Parathyroid adenoma (tissue), 2 donors: ENCODE data around the gene PLEKHA8.

ENCODE experiments used
- H2AFZ ChIP-seq: fragments of 300-600 bp; sonication (generic); one replicate; pipeline ENCODE4 v1.7.0; 2017; ENCODE audit warnings: antibody characterized with exemption, mild to moderate bottlenecking
- H3K27ac ChIP-seq: fragments of 300-600 bp; sonication (generic); one replicate; pipeline ENCODE4 v1.7.0; 2017
- H3K27me3 ChIP-seq: fragments of 300-600 bp; sonication (generic); one replicate; pipeline ENCODE4 v1.7.0; 2017; ENCODE audit warnings: low read length; ENCODE audit not compliant: control insufficient read depth, insufficient read depth
- H3K36me3 ChIP-seq: fragments of 300-600 bp; sonication (generic); one replicate; pipeline ENCODE4 v1.7.0; 2017; ENCODE audit warnings: low read length; ENCODE audit not compliant: control insufficient read depth, insufficient read depth
- H3K4me1 ChIP-seq: fragments of 300-600 bp; sonication (generic); one replicate; pipeline ENCODE4 v1.7.0; 2017; ENCODE audit warnings: control low read depth
- H3K4me2 ChIP-seq: fragments of 300-600 bp; sonication (generic); one replicate; pipeline ENCODE4 v1.7.0; 2017; ENCODE audit warnings: low read length
- H3K4me3 ChIP-seq: fragments of 300-600 bp; sonication (generic); one replicate; pipeline ENCODE4 v1.7.0; 2017; ENCODE audit warnings: low read depth, low read length
- H3K79me2 ChIP-seq: fragments of 300-600 bp; sonication (generic); one replicate; pipeline ENCODE4 v1.7.0; 2017; ENCODE audit warnings: control low read depth
- H3K9ac ChIP-seq: fragments of 300-600 bp; sonication (generic); one replicate; pipeline ENCODE4 v1.7.0; 2017; ENCODE audit warnings: mild to moderate bottlenecking
- H3K9me3 ChIP-seq: fragments of 300-600 bp; sonication (generic); one replicate; pipeline ENCODE4 v1.7.0; 2017; ENCODE audit warnings: low read length; ENCODE audit not compliant: control insufficient read depth
- CTCF ChIP-seq: fragments of 300-600 bp; sonication (generic); IDR thresholded peaks from one replicate; pipeline ENCODE4 v1.7.0; 2017; ENCODE audit warnings: antibody characterized with exemption, mild to moderate bottlenecking
- donor health status: primary hyperparathyroidism.

PLEKHA8 gene

DNA sequence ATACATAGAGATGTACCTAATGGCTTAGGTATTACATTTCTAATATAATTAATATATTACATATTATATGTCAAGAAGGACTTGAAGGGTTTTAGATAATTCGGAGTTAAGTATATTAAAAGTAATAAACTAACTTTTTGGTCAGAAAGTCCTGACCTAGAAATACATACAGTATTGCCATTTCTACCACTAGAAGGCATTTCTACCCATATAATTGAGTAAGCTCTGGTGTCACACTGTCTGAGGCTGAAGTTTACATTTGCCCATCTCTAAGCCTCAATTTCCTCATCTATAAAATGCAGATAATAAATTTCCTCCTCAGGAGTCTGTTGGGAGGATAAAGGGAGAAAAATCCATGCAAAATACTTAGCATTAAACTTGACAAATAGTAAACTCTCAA lies 8.8 kb upstream of the PLEKHA8 start:
- Histone ChIP-seq H2AFZ (no peak overlapping the region), H3K9me3 (no peaks in the 10 kb centered on the region), H3K4me2 (no peak overlapping the region), H3K4me1 (no peaks in the 10 kb centered on the region), H3K79me2 (no peaks in the 10 kb centered on the region), H3K27me3 (no peaks in the 10 kb centered on the region), H3K4me3 (no peak overlapping the region), H3K36me3 (no peaks in the 10 kb centered on the region), H3K27ac (no peak overlapping the region), H3K9ac (no peak overlapping the region)
- no peak for TF ChIP-seq CTCF

GRCh38 chr7:30019960-30020359 lies 8.3 kb upstream of the PLEKHA8 start:
- no peak for TF ChIP-seq CTCF
- no peaks in the 10 kb centered on the region for H3K36me3 ChIP-seq
- no peak overlapping the region for H3K9ac ChIP-seq
- no peak overlapping the region for H3K4me2 ChIP-seq
- H3K27me3 ChIP-seq: no peaks in the 10 kb centered on the region
- H3K79me2 ChIP-seq: no peaks in the 10 kb centered on the region
- H3K4me1 ChIP-seq: no peaks in the 10 kb centered on the region
- no peak overlapping the region for H3K27ac ChIP-seq
- H3K9me3 ChIP-seq: no peaks in the 10 kb centered on the region
- no peak overlapping the region for H3K4me3 ChIP-seq
- no peak overlapping the region for H2AFZ ChIP-seq

- Histone ChIP-seq H3K9ac (no peak overlapping the region), H3K4me2 (no peak overlapping the region), H3K27ac (no peak overlapping the region), H3K36me3 (no peaks in the 10 kb centered on the region), H3K4me3 (no peak overlapping the region), H2AFZ (no peak overlapping the region), H3K9me3 (no peaks in the 10 kb centered on the region), H3K4me1 (peaks cover 4% of the 10 kb centered on the region), H3K27me3 (no peaks in the 10 kb centered on the region), H3K79me2 (peaks cover 5% of the 10 kb centered on the region)
- no peak for TF ChIP-seq CTCF
Measured at GRCh38 chr7:30020535-30020934, 7.7 kb upstream of the PLEKHA8 start.

GRCh38 chr7:30022991-30023390 lies 5.2 kb upstream of the PLEKHA8 start:
- Histone ChIP-seq H3K4me2 (no peak overlapping the region), H3K9me3 (no peaks in the 10 kb centered on the region), H3K27ac (no peak overlapping the region), H3K4me1 (peaks cover 6% of the 10 kb centered on the region), H3K27me3 (no peaks in the 10 kb centered on the region), H3K4me3 (no peak overlapping the region), H3K36me3 (no peaks in the 10 kb centered on the region), H2AFZ (no peak overlapping the region), H3K79me2 (peaks cover 9% of the 10 kb centered on the region), H3K9ac (no peak overlapping the region)
- TF ChIP-seq CTCF: no peak

- TF ChIP-seq CTCF: no peak
- Histone ChIP-seq H3K9me3 (no peaks in the 10 kb centered on the region), H3K9ac (no peak overlapping the region), H3K27me3 (no peaks in the 10 kb centered on the region), H3K4me1 (peaks cover 6% of the 10 kb centered on the region), H3K4me3 (no peak overlapping the region), H3K36me3 (no peaks in the 10 kb centered on the region), H3K79me2 (peaks cover 9% of the 10 kb centered on the region), H3K27ac (no peak overlapping the region), H2AFZ (no peak overlapping the region), H3K4me2 (no peak overlapping the region)
Measured at GRCh38 chr7:30023524-30023923, 4.7 kb upstream of the PLEKHA8 start.
